Measurements from ENCODE around the gene NGRN.

NGRN gene

DNA sequence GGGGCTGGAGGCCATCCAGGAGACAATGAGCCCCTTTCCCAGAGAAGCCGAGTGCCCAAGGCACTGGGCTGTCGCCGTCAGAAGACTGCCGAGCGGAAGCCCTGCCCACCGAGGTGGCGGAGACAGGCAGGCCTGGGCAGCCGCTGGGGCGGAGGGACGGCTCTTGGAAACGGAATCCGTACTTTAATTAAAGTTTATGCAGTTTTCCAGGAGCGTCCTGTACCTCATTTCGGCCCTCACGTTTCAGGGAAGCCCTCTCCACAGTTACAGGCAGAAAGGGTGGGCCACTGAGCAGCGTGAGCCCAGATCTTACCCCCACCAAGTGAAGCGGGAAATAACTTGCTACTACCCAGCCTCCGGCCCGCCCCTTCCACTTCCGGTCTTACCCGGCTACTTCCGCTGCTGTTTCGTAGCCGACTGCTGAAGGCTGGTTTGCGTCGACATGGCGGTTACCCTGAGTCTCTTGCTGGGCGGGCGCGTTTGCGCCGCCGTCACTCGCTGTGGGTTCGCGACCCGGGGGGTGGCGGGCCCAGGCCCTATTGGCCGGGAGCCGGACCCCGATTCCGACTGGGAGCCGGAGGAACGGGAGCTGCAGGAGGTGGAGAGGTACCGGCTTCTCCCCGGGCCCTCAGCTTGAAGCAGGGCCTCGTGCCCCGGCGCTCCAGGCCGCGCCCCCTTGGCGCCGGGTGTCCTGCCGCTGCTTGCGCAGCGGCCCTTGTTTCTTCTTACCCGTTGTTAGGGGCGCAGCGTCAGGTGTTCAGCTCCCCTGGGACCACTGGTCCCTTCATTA, at the start of gene NGRN:
Gene NGRN, plus strand, starts transcription at position 402 of the 790 bp plus-strand sequence. Its CDS starts 41 bp downstream, at position 443.
- FAIRE-seq, result peak; percentile 25

GRCh38 chr15:90217671-90218394, 47.6 kb upstream of the NGRN start:
- FAIRE-seq, result no peak

- FAIRE-seq, result no peak
Observed at GRCh38 chr15:90219421-90220141, 45.9 kb upstream of the NGRN start.

- FAIRE-seq, result no peak
Observed at GRCh38 chr15:90221246-90221900, 44.1 kb upstream of the NGRN start.

DNA sequence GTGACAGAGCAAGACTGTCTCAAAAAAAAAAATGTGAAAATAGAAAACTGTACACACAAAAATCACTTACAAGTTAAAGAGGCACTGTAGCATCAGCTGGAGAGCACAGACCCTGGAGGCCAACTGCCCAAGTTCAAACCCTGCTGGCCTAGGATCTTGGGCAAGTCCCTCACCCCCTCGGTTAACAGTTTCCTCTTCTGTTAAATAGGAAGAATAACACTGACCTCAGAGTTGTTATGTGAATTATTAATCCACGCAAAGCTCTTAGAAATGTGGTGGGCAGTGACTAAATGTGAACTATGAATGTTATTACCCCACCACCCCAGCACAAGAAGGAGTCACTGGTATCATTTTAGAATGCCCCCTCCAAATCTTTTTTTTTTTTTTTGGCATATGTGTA, 42.9 kb upstream of the NGRN start:
- no peak for FAIRE-seq

DNA sequence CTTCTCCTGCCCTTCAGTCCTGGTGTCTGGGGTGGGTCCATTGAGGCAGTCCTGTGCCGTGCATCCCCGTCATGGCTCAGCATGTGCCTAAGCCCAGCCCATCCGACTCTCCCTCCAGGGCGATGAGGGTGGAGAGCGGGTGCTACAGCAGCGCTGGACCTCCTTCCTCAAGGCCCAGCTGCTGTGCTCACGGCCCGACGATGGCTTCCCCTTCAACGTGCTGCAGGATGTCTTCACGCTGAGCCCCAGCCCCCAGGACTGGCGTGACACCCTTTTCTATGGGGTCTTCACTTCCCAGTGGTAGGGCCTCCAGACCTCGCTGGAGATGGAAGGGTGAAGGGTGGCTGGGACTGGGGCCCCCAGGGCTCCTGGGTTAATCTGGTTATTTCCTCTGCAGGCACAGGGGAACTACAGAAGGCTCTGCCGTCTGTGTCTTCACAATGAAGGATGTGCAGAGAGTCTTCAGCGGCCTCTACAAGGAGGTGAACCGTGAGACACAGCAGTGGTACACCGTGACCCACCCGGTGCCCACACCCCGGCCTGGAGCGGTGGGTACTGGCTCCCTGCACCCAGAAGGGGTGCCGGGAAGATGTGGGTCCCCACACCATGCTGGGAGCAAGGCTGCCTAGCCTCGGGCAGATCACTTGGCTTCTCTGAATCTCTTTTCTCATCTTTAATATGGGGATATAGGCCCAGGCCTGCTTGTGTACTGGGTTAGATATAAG, 41.9 kb upstream of the NGRN start:
- no peak for FAIRE-seq

GRCh38 chr15:90225047-90225446, 40.4 kb upstream of the NGRN start:
- FAIRE-seq, result no peak

GRCh38 chr15:90225504-90226234, 39.8 kb upstream of the NGRN start:
- no peak for FAIRE-seq

DNA sequence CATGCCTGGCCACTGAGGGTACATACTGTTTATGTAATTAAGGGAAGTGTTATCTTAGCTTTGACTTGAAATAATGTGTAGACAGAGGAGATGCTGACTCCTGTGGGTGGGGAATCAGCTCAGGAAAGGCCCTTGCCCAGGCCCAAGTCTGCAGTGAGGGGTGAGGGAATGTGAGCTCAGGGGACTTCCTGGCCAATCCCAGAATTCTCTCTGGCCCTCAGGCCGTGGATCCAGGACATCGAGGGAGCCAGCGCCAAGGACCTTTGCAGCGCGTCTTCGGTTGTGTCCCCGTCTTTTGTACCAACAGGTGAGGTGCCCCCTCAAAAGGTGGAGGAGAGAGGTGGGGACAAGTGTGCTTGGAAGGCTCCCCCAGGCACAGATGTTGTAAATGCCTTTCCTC, 38.1 kb upstream of the NGRN start:
- FAIRE-seq, result no peak

GRCh38 chr15:90227816-90228772, 37.4 kb upstream of the NGRN start:
- no peak for FAIRE-seq

DNA sequence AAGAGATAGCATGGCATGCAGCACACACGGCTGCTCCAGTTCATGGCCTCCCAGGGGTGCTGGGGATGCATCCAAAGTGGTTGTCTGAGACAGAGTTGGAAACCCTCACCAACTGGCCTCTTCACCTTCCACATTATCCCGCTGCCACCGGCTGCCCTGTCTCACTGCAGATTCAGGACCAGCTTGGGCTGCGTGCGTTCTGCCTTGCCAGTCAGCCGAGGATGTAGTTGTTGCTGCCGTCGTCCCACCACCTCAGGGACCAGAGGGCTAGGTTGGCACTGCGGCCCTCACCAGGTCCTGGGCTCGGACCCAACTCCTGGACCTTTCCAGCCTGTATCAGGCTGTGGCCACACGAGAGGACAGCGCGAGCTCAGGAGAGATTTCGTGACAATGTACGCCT, 36.5 kb upstream of the NGRN start:
- FAIRE-seq, result no peak

GRCh38 chr15:90230071-90230494, 35.4 kb upstream of the NGRN start:
- no peak for FAIRE-seq

- FAIRE-seq, result no peak
Observed at GRCh38 chr15:90230610-90231009, 34.9 kb upstream of the NGRN start.

DNA sequence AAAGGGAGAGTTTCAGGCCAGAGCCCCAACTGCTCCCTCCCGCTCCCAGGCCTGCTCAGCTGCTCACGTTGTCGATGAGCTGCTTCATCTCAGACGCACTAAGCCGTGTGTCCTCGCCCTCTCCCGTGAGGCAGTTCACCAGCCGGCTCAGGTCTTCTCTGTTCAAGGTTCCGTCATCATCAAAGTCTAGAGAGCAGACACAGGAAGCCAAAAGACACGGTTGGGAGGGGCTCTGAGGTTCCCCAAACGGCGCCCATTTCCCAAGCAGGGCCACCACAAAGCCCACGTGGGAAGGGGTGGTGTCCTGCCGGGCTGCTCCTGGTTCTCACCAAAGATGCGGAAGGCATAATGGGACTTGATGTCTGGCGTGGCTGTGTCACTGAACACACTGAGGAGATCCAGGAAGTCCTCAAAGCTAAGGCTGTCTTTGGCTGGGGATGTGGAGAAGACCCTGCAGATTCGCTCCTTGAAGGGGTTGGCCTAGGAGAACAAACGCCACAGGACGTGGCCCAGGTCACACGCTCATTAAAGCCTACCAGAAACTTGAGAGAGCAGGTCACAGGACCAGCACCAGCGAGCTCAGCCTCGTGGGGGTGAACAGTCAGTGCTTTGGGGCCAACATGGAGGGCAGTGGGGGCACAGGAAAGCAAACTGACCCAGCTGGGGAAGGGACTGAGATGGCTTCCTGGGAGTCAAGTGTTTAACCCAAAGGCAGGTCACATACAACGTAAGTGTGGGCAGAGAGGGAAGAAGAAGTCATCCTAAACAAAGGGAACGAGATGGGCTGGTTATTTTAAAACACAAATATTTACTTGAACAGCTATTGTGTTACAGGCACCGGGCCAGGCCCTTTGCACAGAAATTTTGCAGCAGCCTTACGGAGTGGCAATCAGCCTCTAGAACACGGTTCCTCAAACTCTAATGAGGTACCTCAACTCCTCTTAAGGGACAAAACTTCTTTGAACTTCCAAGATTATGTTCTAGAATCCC, 34.1 kb upstream of the NGRN start:
- no peak for FAIRE-seq

- FAIRE-seq, result no peak
Observed at GRCh38 chr15:90232196-90232595, 33.3 kb upstream of the NGRN start.

GRCh38 chr15:90232941-90233386, 32.5 kb upstream of the NGRN start:
- FAIRE-seq, result no peak

- peak; percentile 15 for FAIRE-seq
Observed at GRCh38 chr15:90233387-90234095, 31.9 kb upstream of the NGRN start, which contains the start of gene CIB1. Gene CIB1 (minus strand): TSS chr15:90233941. CDS start chr15:90233885, 56 bp downstream.
